ACHN (cell line): ENCODE measurements around the gene NUDT3.
"Not testable (repeated sequence)": the region's sequence is repeated elsewhere in the genome, so short reads cannot be mapped to it uniquely, and the experiment has no call there.

ENCODE experiments used
- DNase-seq: peaks from one replicate; pipeline ENCODE4 v3.0.0-alpha.2; 2015
- in situ Hi-C: cut with HindIII; loops from 2 replicates; pipeline ENCODE4 v1.10.0; 2017; ENCODE audit warnings: low sequenced_read_pairs, low pct_ligation_motif_present, low pct_unique_long_range_greater_than_20kb

Gene NUDT3

DNA sequence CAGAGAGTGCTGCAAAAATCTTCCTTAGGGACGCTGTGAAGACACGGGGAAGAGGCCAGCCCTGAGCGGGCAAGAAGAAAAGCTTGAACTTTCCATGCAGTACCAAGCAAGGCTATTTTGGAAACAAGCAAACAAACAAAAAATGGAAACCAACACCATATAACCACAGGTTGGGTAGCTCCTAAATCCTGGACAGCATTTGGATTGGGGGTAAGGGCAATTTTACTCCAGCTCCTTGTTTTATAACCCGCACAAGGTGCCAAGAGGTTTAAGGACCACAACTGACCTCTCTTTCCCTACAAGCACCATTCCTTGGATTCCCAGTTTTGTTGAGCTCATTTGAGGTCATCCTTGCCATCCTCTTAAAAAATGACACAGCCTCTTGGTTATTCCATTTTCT, 112.3 kb downstream of the NUDT3 start:
- in situ Hi-C loops = no loop called here
- DNase-seq = no peak

DNA sequence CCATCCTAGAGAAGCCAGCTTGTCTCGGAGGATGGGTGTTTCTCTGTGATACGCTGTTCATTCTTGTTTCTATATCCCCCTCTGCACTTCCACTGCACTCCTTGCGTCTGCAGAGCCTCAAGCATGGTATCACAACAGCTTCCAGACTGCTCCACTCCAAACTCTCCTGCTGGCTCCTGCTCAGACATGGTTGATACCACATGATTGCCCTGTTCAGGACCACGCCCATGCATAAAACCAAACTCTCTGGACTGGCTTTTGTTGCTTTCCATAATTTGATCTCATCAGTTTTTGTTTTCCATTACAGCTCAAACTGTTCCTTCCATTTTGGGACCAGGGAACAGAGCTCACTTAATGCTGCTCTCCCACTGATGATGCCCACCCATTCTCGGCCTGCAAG, 113.6 kb downstream of the NUDT3 start:
- no peak for DNase-seq
- in situ Hi-C loops = no loop called here

DNA sequence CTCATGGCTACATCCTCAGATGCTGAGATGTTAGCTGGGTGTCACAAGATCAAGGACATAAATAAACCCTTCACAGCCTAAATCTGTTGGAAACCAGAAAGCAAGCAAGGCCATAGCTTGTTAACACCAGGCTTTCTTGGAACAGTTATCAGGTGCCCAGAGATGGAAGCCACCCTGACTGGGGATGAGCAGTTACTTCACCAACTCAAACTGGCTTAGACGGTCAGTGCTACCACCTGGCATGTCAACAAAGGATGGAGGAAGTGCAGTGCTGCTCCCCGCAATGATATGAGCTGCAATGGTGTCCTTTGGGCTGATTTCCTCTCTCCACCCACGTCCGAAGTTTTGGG, 114.7 kb downstream of the NUDT3 start:
- in situ Hi-C loops = no loop called here
- no peak for DNase-seq

DNA sequence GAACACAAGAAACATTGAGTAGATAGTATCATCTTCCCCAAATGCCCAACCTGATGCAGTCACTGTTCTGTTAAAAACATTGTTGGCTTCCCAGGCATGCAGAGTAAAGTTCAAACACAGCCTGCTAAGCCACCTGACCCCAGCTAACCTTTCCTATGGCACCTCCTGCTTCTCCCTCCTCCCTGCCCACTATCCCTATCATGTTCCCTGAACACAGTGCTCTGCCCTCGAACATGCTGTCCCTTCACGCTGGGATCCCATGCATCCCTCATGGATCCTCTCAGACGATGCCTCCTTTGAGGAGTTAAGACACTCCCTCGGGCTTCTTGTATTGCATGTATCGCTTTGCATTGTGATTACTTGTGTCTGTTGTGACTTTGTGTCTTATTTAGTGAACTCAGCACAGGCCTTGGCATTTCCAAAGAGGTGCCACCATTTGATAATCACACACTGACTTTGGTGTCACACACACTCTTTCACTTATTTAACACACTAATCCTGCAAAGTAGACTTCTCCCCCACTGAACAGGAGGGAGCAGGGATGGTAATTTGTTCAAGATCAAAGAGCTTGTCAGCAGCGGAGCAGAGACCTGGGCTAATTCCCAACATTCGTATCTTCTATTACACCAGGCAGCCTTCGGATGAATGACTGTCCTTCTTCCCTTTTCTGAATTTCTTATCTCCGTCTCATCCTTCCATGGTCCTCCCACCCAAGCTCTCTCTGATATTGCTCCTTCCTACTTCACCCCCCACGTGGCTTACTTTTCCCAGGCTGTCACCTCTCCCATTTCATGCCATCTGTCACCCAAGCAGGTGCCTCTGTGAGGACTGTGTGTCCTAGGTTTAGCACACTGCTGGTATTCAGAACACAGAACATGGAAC, 115.3 kb downstream of the NUDT3 start:
- in situ Hi-C loops = no loop called here
- no peak for DNase-seq

DNA sequence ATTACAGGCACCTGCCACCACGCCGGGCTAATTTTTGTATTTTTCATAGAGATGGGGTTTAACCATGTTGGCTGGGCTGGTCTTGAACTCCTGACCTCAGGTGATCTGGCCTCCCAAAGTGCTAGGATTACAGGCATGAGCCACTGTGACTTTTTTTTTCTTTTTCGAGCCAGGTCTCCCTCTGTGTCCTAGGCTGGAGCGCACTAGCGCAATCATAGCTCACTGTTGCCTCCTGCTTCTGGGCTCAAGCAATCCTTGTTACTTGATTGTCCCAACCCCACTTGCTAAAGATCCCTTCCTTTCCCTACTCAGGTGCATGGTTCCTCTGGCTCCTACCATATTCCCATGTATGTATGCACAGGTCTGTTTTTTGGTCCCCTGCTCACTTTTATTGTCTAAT, 116.3 kb downstream of the NUDT3 start:
- in situ Hi-C loops = no loop called here
- no peak for DNase-seq

DNA sequence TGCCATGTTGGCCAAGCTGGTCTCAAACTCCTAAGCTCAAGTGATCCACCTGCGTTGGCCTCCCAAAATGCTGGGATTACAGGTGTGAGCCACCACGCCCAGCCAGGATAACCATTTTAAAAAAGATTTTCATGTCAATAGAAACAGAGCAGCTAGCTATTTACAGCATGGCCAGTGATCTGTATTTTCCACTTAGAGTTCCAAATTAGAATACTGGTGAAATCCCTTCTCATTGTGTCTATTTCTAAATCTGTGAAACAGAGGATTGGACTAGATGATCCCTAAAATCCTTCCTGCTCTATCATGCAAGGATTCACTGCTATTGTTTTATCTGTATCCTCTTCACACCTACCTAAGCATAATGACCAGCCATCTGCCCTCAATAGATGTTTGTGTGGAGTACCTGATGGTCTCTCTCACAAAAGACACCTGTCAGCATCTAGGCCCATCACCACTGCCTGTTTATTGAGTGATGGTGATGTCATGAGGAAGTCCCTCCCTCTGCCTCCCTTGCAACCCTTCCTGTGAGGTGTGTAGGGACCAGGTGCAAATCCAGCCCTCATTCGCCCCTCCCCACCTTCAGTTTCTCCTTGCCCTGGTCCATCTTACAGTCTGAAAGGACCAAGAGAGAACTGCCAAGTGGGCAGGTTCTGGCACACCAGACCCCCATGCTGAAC, 117.2 kb downstream of the NUDT3 start:
- DNase-seq = no peak
- in situ Hi-C loops = no loop called here

DNA sequence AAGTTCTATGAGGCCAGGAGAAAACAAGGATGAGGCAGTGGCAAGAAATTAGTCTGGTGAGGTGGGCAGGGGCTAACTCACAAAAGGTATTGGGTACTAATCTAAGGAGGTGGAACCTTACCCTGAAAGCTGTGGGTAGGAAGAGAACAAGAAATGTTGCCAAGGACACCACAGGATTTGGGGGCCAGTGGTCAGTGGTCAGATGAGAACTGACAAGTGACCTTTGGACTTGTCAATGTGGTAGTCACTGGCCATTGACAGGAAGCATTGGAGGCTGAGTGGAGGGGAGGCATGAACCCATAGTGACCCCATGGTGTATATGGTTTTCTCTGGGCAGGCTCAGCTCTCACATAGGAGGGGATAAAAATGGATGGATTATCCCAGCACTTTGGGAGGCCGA, 118.3 kb downstream of the NUDT3 start:
- DNase-seq = no peak
- in situ Hi-C loops = no loop called here

DNA sequence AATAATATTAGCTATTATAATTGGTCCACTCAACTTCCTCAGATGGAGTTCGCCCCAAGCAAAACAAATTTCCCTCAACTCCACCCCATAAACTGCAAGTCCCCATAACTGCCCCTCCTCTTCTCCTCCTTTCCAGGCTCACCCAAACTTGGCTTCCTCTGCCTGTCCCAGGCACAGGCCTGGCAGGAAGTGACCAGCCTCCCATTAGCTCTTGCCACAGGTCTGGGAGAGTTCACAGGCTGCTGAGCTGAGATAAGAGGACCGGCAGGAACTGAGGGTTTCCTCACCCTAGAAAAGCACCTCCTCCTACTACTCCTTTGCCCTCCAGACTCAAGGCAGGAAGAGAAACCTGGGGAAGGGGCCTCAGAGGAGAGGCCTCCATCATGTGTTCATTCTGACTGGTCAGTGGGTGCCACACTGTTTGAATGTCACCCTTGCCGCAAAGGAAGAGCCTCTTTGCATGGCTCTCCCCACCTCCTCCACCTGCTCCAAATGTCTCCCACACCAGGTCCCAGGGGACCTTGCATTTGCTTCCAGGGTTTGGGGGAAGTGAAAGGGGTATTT, 119.1 kb downstream of the NUDT3 start:
- in situ Hi-C loops = no loop called here
- no peak for DNase-seq

DNA sequence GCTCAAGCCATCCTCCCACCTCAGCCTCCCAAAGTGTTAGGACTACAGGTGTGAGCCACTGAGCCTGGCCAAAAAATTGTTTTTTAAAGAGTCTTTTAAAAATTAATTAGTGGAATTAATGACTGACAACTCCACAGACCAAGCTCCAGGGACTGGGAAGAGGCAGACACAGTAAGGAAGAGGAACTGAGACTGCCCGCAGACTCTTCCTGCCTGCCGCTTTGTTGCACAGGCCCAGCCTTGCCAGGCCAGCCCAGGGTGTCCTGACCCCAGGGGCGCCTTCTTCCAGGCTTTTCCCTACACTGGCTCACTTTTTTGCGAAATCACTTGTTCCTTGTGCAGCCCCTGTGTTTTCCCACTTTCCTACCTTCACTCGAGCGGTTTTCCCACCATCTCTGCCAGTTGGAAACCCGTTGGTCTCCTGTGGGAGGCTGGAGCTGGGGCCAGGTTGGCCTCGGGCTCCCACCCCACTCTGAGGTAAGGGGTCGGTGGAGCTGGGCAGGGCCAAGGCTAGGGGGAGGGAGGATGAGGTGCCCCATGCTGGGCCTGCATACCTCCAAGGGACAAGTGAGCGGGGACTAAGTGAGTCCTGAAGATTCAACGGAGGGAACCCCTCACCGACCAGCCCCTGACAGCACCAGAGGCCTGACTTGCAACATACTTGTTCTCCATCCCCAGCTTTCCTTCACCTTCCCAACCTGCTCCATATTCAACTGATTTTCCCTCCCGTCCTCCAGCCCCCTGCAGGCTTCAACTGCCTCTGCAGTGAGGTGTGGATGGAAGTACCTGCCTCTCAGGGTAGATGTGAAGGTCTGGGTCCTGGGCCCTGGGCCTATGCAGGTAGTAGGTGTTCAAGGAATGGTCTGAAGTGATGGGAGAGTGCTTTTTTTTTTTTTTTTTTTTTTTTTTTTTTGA, 120.2 kb downstream of the NUDT3 start:
- no peak for DNase-seq
- in situ Hi-C loops = no loop called here

DNA sequence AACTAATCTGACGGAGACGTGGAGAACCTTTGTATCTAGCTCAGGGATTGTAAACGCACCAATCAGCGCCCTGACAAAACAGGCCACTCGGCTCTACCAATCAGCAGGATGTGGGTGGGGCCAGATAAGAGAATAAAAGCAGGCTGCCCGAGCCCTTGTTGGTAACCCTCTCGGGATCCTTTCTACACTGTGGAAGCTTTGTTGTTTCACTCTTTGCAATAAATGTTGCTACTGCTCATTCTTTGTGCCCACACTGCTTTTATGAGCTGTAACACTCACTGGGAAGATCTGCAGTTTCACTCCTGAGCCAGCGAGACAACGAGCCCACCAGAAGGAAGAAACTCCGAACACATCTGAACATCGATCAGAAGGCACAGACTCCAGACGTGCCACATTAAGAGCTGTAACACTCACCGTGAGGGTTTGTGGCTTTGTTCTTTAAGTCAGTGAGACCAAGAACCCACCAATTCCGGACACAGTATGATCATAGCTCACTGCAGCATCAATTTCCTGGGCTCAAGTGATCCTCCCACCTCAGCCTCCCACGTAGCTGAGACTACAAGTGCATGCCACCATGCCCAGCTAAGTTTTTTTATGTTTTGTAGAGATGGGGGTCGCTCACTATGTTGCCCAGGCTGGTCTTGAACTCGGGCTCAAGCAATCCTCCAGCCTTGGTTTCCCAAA, 122.7 kb downstream of the NUDT3 start:
- in situ Hi-C loops, DNase-seq: not testable (repeated sequence)

DNA sequence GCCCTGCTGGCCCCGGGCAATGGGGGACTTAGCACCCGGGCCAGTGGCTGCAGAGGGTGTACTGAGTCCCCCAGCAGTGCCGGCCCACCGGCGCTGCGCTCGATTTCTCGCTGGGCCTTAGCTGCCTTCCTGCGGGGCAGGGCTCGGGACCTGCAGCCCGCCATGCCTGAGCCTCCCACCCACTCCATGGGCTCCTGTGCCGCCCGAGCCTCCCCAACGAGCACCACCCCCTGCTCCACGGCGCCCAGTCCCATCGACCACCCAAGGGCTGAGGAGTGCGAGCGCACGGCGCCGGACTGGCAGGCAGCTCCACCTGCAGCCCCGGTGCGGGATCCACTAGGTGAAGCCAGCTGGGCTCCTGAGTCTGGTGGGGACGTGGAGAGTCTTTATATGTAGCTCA, 123.3 kb downstream of the NUDT3 start:
- in situ Hi-C loops, DNase-seq: not testable (repeated sequence)

DNA sequence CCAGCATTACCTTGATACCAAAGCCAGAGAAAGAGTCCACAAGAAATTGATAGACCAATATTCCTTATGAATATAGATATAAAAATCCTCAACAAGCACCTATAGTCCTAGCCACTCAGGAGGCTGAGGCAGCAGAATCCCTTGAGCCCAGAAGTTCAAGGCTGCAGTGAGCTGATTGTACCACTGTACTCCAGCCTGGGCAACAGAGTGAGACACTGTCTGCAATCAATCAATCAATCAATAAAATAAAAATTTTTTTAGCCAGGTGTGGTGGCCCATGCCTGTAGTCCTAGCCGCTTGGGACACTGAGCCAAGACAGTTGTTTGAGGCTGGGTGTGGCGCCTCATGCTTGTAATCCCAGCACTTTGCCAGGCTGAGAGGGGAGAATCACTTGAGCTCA, 124.7 kb downstream of the NUDT3 start:
- in situ Hi-C loops = no loop called here
- DNase-seq = no peak

DNA sequence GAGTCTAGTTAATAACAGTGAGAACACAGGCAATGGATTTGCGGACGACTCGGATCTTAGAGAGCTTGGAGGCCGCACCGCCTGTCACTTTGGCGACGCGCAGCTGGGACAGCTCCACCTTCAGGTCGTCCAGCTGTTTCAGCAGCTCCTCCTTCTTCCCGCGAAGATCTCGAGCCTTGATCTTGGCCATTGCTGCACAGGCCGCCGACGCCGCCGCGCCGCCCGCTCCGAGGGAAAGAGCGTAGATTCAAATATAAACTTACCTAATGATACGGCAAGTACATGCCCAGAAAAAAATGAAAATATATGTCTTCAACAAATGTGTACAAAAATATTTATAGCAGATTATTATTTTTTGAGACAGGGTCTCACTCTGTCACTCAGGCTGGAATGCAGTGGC, 129.0 kb downstream of the NUDT3 start:
- in situ Hi-C loops, DNase-seq: not testable (repeated sequence)

DNA sequence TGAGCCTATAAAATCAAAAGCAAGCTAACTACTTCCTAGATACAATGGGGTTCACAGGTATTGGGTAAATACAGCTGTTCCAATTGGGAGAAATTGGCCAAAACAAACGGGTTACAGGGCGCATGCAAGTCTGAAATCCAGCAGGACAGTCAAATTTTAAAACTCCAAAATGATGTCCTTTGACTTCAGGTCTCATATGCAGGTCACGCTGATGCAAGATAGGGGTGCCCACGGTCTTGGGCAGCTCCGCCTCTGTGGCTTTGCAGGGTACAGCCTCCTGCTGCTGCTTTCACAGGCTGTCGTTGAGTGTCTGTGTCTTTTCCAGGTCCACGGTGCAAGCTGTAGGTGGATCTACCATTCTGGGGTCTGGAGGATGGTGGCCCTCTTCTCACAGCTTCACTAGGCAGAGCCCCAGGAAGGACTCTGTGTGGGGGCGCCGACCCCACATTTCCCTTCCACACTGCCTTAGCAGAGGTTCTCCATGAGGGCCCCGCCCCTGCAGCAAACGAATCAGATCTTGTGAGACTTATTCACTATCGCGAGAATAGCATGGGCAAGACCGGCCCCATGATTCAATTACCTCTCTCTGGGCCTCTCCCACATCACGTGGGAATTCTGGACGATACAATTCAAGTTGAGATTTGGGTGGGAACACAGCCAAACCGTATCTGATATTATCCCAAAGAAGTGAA, 131.7 kb downstream of the NUDT3 start:
- no peak for DNase-seq
- in situ Hi-C loops = no loop called here

DNA sequence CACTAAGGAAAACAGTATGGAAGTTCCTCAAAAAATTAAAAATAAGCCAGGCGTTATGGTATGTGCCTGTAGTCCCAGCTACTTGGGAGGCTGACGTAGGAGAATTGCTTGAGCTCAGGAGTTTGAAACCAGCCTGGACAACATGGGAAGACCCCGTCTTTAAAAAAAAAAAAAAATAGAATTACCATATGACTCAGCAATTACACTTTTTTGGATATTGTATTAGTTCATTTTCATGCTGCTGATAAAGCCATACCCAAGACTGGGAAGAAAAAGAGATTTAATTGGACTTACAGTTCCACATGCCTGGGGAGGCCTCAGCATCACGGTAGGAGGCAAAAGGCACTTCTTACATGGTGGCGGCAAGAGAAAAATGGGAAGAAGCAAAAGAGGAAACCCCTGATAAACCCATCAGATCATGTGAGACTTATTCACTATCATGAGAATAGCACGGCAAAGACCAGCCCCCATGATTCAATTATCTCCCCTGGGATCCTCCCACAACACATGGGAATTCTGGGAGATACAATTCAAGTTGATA, 132.9 kb downstream of the NUDT3 start:
- in situ Hi-C loops = no loop called here
- DNase-seq = no peak

DNA sequence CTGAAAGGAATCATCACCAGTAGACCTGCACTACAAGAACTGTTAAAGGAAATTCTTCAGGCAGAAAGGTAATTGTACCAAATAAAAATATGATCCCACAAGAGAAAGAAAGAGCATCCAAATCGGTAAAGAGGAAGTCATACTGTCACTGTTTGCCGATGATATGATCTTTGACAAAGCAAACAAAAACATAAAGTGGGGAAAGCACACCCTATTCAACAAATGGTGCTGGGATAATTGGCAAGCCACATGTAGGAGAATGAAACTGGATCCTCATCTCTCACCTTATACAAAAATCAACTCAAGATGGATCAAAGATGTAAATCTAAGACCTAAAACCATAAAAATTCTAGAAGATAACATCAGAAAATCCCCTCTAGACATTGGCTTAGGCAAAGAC, 140.1 kb downstream of the NUDT3 start:
- DNase-seq = not testable (repeated sequence)

DNA sequence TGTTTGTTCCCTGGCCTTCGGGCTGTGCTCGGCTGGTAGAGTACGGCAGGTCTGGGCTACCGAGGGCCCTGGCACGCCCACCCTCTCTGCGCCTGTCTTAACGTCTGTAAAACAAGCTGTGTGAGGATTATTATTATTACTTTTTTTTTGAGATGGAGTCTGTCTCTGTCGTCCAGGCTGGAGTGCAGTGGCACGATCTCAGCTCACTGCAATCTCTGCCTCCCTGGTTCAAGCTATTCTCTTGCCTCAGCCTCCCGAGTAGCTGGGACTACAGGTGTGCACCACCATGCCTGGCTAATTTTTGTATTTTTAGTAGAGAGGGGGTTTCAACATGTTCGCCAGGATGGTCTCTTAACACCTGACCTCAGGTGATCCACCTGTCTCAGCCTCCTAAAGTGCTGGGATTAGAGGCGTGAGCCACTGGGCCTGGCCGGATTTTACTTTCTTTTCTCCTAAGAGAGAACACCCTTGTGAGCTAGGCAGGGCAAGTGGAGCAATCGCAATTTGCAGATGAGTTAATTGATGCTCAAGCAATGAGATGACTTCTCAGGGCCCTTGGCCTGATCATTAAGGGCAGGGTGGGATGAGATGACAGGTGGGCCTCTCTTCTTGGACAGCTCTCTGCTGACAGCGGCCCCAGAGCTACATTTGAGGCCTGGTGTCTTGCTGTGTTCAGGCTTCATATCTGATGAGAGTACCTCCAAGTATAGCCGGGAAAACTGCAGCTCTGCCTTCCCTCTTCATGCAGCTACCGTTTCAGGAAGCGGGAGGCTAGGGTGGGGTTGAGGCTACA, 142.8 kb downstream of the NUDT3 start:
- in situ Hi-C loops = no loop called here
- DNase-seq = no peak

More for the DNA sequence above, 140.1 kb downstream of the NUDT3 start:
- in situ Hi-C loops = not testable (repeated sequence)
